ENCODE results near the gene PLPP1. TPM values are rescaled to one million over a fixed set of nuclear protein-coding genes. Genes with fewer than 3 reads are reported as not detected.
A peak's percentile ranks its signal among the peaks of the same experiment; 100 is the strongest.

The PLPP1 gene
- total and polyA plus RNA-seq, 5 donors from 2014 or later: 5.7 to 10.1 (median 8.1) TPM

- no peak overlapping the region for H3K4me3 Mint-ChIP-seq
- no peaks in the 10 kb centered on the region for H3K9me3 ChIP-seq (ENCODE audit: control insufficient read depth in 2 of 2, low read length in 2 of 2)
- no peak for DNase-seq
- H3K27me3 Mint-ChIP-seq: no peaks in the 10 kb centered on the region
- peaks cover 0 to 5% (median 2%) of the 10 kb centered on the region in 4 donors for H3K4me1 Mint-ChIP-seq
- peaks cover 4% of the 10 kb centered on the region for H3K36me3 Mint-ChIP-seq
- no peaks in the 10 kb centered on the region for H3K27me3 ChIP-seq (ENCODE audit: control insufficient read depth, insufficient read depth, low read length)
- no peak for ATAC-seq (ENCODE audit: low read depth in 2 of 2)
- no peak overlapping the region for H3K27ac ChIP-seq (ENCODE audit: insufficient read depth, low read length, poor library complexity, severe bottlenecking)
- H3K27ac Mint-ChIP-seq: no peak overlapping the region
- no peaks in the 10 kb centered on the region for H3K36me3 ChIP-seq (ENCODE audit: control insufficient read depth, insufficient read depth, low read length)
- H3K4me3 ChIP-seq (ENCODE audit: low read depth, low read length): no peak overlapping the region
- no peaks in the 10 kb centered on the region for H3K4me1 ChIP-seq (ENCODE audit: control insufficient read depth, insufficient read depth, low read length, poor library complexity, severe bottlenecking)
- H3K9me3 Mint-ChIP-seq: no peaks in the 10 kb centered on the region
These were observed 89.0 kb downstream of the PLPP1 start for GRCh38 chr5:55445791-55446190.

GRCh38 chr5:55441954-55442353 is 92.8 kb downstream of the PLPP1 start:
- no peak for DNase-seq
- Mint-ChIP-seq H3K4me1 (peaks cover 13 to 21% (median 20%) of the 10 kb centered on the region in 4 donors), H3K9me3 (no peaks in the 10 kb centered on the region), H3K27ac (peak overlapping the region in 1 of 3 donors; percentile 10), H3K27me3 (no peaks in the 10 kb centered on the region), H3K36me3 (peaks cover 4% of the 10 kb centered on the region), H3K4me3 (no peak overlapping the region)
- H3K36me3 ChIP-seq (ENCODE audit: control insufficient read depth, insufficient read depth, low read length): no peaks in the 10 kb centered on the region
- H3K4me3 ChIP-seq (ENCODE audit: low read depth, low read length): no peak overlapping the region
- no peaks in the 10 kb centered on the region for H3K9me3 ChIP-seq (ENCODE audit: control insufficient read depth in 2 of 2, low read length in 2 of 2)
- ATAC-seq (ENCODE audit: low read depth in 2 of 2): no peak
- peaks cover 3% of the 10 kb centered on the region for H3K4me1 ChIP-seq (ENCODE audit: control insufficient read depth, insufficient read depth, low read length, poor library complexity, severe bottlenecking)
- H3K27me3 ChIP-seq (ENCODE audit: control insufficient read depth, insufficient read depth, low read length): no peaks in the 10 kb centered on the region
- no peak overlapping the region for H3K27ac ChIP-seq (ENCODE audit: insufficient read depth, low read length, poor library complexity, severe bottlenecking)

DNA sequence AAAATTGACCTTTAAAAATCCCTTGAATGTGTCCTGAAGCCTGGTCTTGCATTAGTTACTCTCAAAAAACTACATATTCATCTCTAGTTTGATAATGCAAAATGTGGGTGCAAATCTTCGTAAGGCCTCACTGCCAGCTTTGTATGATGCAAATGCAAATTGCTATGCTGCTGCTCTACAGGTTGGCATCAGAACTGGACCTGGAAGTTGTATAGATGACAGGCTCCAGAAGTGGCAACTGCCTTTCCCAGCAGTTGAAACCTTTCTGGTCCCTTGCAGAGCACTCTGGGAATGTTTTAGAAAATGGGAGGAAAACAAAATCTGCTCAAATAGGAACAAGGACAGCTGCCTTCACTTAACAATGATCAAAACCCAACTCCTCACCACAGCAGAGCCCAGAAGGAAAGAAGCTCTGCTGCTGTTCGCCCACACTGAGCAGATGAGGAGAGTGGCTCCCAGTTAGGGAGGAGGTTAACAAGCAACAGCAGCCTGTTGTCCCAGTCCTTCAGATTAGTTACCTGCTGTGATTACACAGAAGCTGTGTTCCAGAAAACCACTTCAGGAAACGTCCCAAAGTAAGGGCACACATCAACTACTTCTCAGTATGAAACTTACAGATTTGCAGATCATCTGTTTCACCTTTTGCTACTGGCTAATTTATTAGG is 93.5 kb downstream of the PLPP1 start:
- peaks cover 3% of the 10 kb centered on the region for H3K4me1 ChIP-seq (ENCODE audit: control insufficient read depth, insufficient read depth, low read length, poor library complexity, severe bottlenecking)
- no peaks in the 10 kb centered on the region for H3K36me3 ChIP-seq (ENCODE audit: control insufficient read depth, insufficient read depth, low read length)
- no peak overlapping the region for H3K4me3 Mint-ChIP-seq
- no peak for DNase-seq
- no peaks in the 10 kb centered on the region for H3K9me3 ChIP-seq (ENCODE audit: control insufficient read depth in 2 of 2, low read length in 2 of 2)
- H3K4me1 Mint-ChIP-seq: peaks cover 13 to 21% (median 20%) of the 10 kb centered on the region in 4 donors
- H3K9me3 Mint-ChIP-seq: peaks cover 0 to 2% (median 0%) of the 10 kb centered on the region in 7 donors
- no peak overlapping the region for H3K27ac ChIP-seq (ENCODE audit: insufficient read depth, low read length, poor library complexity, severe bottlenecking)
- no peaks in the 10 kb centered on the region for H3K27me3 Mint-ChIP-seq
- H3K36me3 Mint-ChIP-seq: peaks cover 3% of the 10 kb centered on the region
- no peak overlapping the region for H3K4me3 ChIP-seq (ENCODE audit: low read depth, low read length)
- no peaks in the 10 kb centered on the region for H3K27me3 ChIP-seq (ENCODE audit: control insufficient read depth, insufficient read depth, low read length)
- H3K27ac Mint-ChIP-seq: peak overlapping the region; percentile 10 to 65 (median 38)
- no peak for ATAC-seq (ENCODE audit: low read depth in 2 of 2)

DNA sequence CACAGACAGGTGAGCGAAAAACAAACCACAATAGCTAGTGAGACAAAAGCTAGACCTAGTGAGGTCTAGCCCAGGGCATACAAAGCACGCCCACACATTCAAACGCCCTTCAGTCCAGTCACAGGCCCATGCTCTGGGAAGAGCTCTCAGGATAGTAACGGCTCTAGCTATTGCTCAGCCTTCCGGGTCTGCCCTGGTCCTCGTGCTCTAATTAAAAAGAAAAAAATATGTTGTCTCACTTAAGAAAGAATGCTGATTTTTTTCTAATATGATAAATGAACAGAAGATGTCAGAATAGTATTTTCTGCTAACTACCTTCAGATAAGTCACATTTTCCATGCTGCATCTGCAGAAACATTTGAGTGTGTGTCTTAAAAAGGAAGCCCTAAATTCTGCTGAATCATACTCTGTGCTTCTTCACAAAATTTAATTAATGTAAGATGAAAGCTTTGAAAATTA is 94.5 kb downstream of the PLPP1 start:
- Histone ChIP-seq H3K9me3 (ENCODE audit: control insufficient read depth in 2 of 2, low read length in 2 of 2) (peaks cover 0 to 2% of the 10 kb centered on the region in 2 experiments), H3K4me3 (ENCODE audit: low read depth, low read length) (peak overlapping the region; percentile 37), H3K36me3 (ENCODE audit: control insufficient read depth, insufficient read depth, low read length) (no peaks in the 10 kb centered on the region), H3K4me1 (ENCODE audit: control insufficient read depth, insufficient read depth, low read length, poor library complexity, severe bottlenecking) (peaks cover 3% of the 10 kb centered on the region), H3K27me3 (ENCODE audit: control insufficient read depth, insufficient read depth, low read length) (no peaks in the 10 kb centered on the region), H3K27ac (ENCODE audit: insufficient read depth, low read length, poor library complexity, severe bottlenecking) (no peak overlapping the region)
- Mint-ChIP-seq H3K4me1 (peaks cover 13 to 21% (median 20%) of the 10 kb centered on the region in 4 donors), H3K27me3 (no peaks in the 10 kb centered on the region), H3K9me3 (peaks cover 0 to 11% (median 3%) of the 10 kb centered on the region in 7 donors), H3K27ac (peak overlapping the region; percentile 1 to 2 (median 1)), H3K4me3 (peak overlapping the region in 1 of 4 donors; percentile 45), H3K36me3 (peaks cover 13% of the 10 kb centered on the region)
- ATAC-seq (ENCODE audit: low read depth in 2 of 2) (no peak), DNase-seq (peak in 1 of 3 donors; percentile 34)

- Histone ChIP-seq H3K9me3 (ENCODE audit: control insufficient read depth in 2 of 2, low read length in 2 of 2) (peaks cover 0 to 2% of the 10 kb centered on the region in 2 experiments), H3K4me1 (ENCODE audit: control insufficient read depth, insufficient read depth, low read length, poor library complexity, severe bottlenecking) (peaks cover 3% of the 10 kb centered on the region), H3K36me3 (ENCODE audit: control insufficient read depth, insufficient read depth, low read length) (no peaks in the 10 kb centered on the region), H3K4me3 (ENCODE audit: low read depth, low read length) (no peak overlapping the region), H3K27me3 (ENCODE audit: control insufficient read depth, insufficient read depth, low read length) (no peaks in the 10 kb centered on the region), H3K27ac (ENCODE audit: insufficient read depth, low read length, poor library complexity, severe bottlenecking) (no peak overlapping the region)
- Mint-ChIP-seq H3K4me3 (no peak overlapping the region), H3K4me1 (peaks cover 13 to 21% (median 18%) of the 10 kb centered on the region in 4 donors), H3K9me3 (peaks cover 0 to 23% (median 6%) of the 10 kb centered on the region in 7 donors), H3K36me3 (peaks cover 21% of the 10 kb centered on the region), H3K27me3 (no peaks in the 10 kb centered on the region), H3K27ac (peak overlapping the region in 2 of 3 donors; percentile 1)
- ATAC-seq (ENCODE audit: low read depth in 2 of 2): no peak
- DNase-seq: no peak
These were observed 95.8 kb downstream of the PLPP1 start for GRCh38 chr5:55438998-55439397.

- peaks cover 13 to 21% (median 18%) of the 10 kb centered on the region in 4 donors for H3K4me1 Mint-ChIP-seq
- peaks cover 0 to 26% (median 8%) of the 10 kb centered on the region in 7 donors for H3K9me3 Mint-ChIP-seq
- H3K36me3 ChIP-seq (ENCODE audit: control insufficient read depth, insufficient read depth, low read length): no peaks in the 10 kb centered on the region
- H3K27ac Mint-ChIP-seq: peak overlapping the region in 2 of 3 donors; percentile 34 to 97
- H3K9me3 ChIP-seq (ENCODE audit: control insufficient read depth in 2 of 2, low read length in 2 of 2): peaks cover 0 to 2% of the 10 kb centered on the region in 2 experiments
- H3K4me3 Mint-ChIP-seq: peak overlapping the region in 1 of 4 donors; percentile 52
- H3K4me1 ChIP-seq (ENCODE audit: control insufficient read depth, insufficient read depth, low read length, poor library complexity, severe bottlenecking): peaks cover 3% of the 10 kb centered on the region
- no peak overlapping the region for H3K27ac ChIP-seq (ENCODE audit: insufficient read depth, low read length, poor library complexity, severe bottlenecking)
- H3K27me3 ChIP-seq (ENCODE audit: control insufficient read depth, insufficient read depth, low read length): no peaks in the 10 kb centered on the region
- ATAC-seq (ENCODE audit: low read depth in 2 of 2): no peak
- H3K36me3 Mint-ChIP-seq: peaks cover 21% of the 10 kb centered on the region
- H3K4me3 ChIP-seq (ENCODE audit: low read depth, low read length): no peak overlapping the region
- H3K27me3 Mint-ChIP-seq: no peaks in the 10 kb centered on the region
- no peak for DNase-seq
These were observed 96.9 kb downstream of the PLPP1 start for GRCh38 chr5:55437859-55438206.

GRCh38 chr5:55437452-55437851 is 97.3 kb downstream of the PLPP1 start:
- H3K27ac ChIP-seq (ENCODE audit: insufficient read depth, low read length, poor library complexity, severe bottlenecking): no peak overlapping the region
- Mint-ChIP-seq H3K27ac (peak overlapping the region in 1 of 3 donors; percentile 97), H3K36me3 (peaks cover 25% of the 10 kb centered on the region), H3K4me3 (peak overlapping the region in 1 of 4 donors; percentile 52), H3K9me3 (peaks cover 0 to 30% (median 8%) of the 10 kb centered on the region in 7 donors), H3K4me1 (peaks cover 17 to 21% (median 18%) of the 10 kb centered on the region in 4 donors), H3K27me3 (no peaks in the 10 kb centered on the region)
- no peaks in the 10 kb centered on the region for H3K36me3 ChIP-seq (ENCODE audit: control insufficient read depth, insufficient read depth, low read length)
- no peak for DNase-seq
- H3K4me3 ChIP-seq (ENCODE audit: low read depth, low read length): no peak overlapping the region
- H3K27me3 ChIP-seq (ENCODE audit: control insufficient read depth, insufficient read depth, low read length): no peaks in the 10 kb centered on the region
- no peak for ATAC-seq (ENCODE audit: low read depth in 2 of 2)
- peaks cover 3% of the 10 kb centered on the region for H3K4me1 ChIP-seq (ENCODE audit: control insufficient read depth, insufficient read depth, low read length, poor library complexity, severe bottlenecking)
- H3K9me3 ChIP-seq (ENCODE audit: control insufficient read depth in 2 of 2, low read length in 2 of 2): peaks cover 0 to 5% of the 10 kb centered on the region in 2 experiments
